Caco-2 (cell line): ENCODE data around the gene OTOS. TPM values are rescaled to one million over a fixed set of nuclear protein-coding genes. Genes with fewer than 3 reads are reported as not detected.

Experiments
- Bru-seq: library from RNA; stranded (reverse); fragments of 400-500 nt; gene quantifications from one replicate; lab custom pipeline; 2021; lab: Mats Ljungman, UMichigan
- BruChase-seq, 2 experiments: library from RNA; stranded (reverse); fragments of 400-500 nt; gene quantifications; one replicate each; lab custom pipeline; 2021; lab: Mats Ljungman, UMichigan
- BruUV-seq: library from RNA; stranded (reverse); fragments of 400-500 nt; replicated peaks from 2 replicates; lab custom pipeline; 2021; lab: Mats Ljungman, UMichigan
- CTCF ChIA-PET: fragments of 300-600 bp; sonication (Branson Sonifier 250); formaldehyde crosslinking; loops from one replicate; lab custom pipeline; 2022; ENCODE audit warnings: antibody characterized with exemption; lab: Charles Lee
- POLR2A ChIA-PET: fragments of 300-600 bp; sonication (Branson Sonifier 250); formaldehyde crosslinking; loops from one replicate; lab custom pipeline; 2022; ENCODE audit warnings: antibody characterized with exemption; lab: Charles Lee
- DNase-seq, 2 experiments: peaks; one replicate each; pipeline versions ENCODE4 v3.0.0 to v3.0.0-alpha.2; 2020 to 2022
- H3K27me3 ChIP-seq: replicated peaks from 2 replicates; pipeline ENCODE4 v1.6.0; 2011; ENCODE audit warnings: low read length; ENCODE audit not compliant: control insufficient read depth, insufficient read depth
- H3K36me3 ChIP-seq: 2 replicates; pipeline ENCODE4 v1.5.1; 2011; ENCODE audit warnings: low read length; ENCODE audit not compliant: control insufficient read depth, insufficient read depth
- H3K4me1 ChIP-seq: fragments of 250-450 bp; sonication (Bioruptor Pico); 2 replicates; pipeline ENCODE4 v1.5.1; 2020; ENCODE audit warnings: mild to moderate bottlenecking
- H3K4me3 ChIP-seq: 2 replicates; pipeline ENCODE4 v1.5.1; 2011; ENCODE audit warnings: low read depth, mild to moderate bottlenecking, control low read depth, low read length
- H3K9me3 ChIP-seq: fragments of 250-450 bp; sonication (Bioruptor Pico); 2 replicates; pipeline ENCODE4 v1.5.1; 2020; ENCODE audit warnings: mild to moderate bottlenecking, moderate library complexity
- H3K27ac Mint-ChIP-seq: one replicate; pipeline ENCODE4 v1.8.0; 2022; ENCODE audit warnings: mixed read lengths; ENCODE audit not compliant: unreplicated experiment
- H3K27me3 Mint-ChIP-seq: one replicate; pipeline ENCODE4 v1.8.0; 2022; ENCODE audit warnings: mixed read lengths; ENCODE audit not compliant: insufficient read depth, unreplicated experiment
- H3K36me3 Mint-ChIP-seq: one replicate; pipeline ENCODE4 v1.8.0; 2022; ENCODE audit warnings: mild to moderate bottlenecking, mixed read lengths; ENCODE audit not compliant: insufficient read depth, unreplicated experiment
- H3K4me1 Mint-ChIP-seq: one replicate; pipeline ENCODE4 v1.8.0; 2022; ENCODE audit warnings: low read depth, mixed read lengths; ENCODE audit not compliant: unreplicated experiment
- H3K4me3 Mint-ChIP-seq: one replicate; pipeline ENCODE4 v1.8.0; 2022; ENCODE audit warnings: mild to moderate bottlenecking, moderate library complexity, mixed read lengths; ENCODE audit not compliant: unreplicated experiment
- H3K9me3 Mint-ChIP-seq: one replicate; pipeline ENCODE4 v1.8.0; 2022; ENCODE audit warnings: mixed read lengths; ENCODE audit not compliant: unreplicated experiment
- CTCF ChIP-seq, 2 experiments: fragments of 200-600 bp in 1 of 2; IDR thresholded peaks; 1 replicate in 1 of 2; 2 replicates in 1 of 2; pipeline versions ENCODE4 v1.5.1 to v1.8.0; 2011 to 2022; ENCODE audit warnings: antibody characterized with exemption in 1 of 2, control low read depth in 1 of 2, inconsistent platforms in 1 of 2, low read depth in 1 of 2, low read length in 1 of 2, mild to moderate bottlenecking in 1 of 2, moderate library complexity in 1 of 2; ENCODE audit not compliant: insufficient read depth in 1 of 2, severe bottlenecking in 1 of 2, unreplicated experiment in 1 of 2
- intact Hi-C: fragments of 100-400 bp; cut with micrococcal nuclease; formaldehyde crosslinking; loops from one replicate; pipeline ENCODE4 v1.10.0; 2022; ENCODE audit not compliant: unreplicated experiment
- long read RNA-seq: library from polyadenylated mRNA; stranded (forward); transcript quantifications from one replicate; pipeline ENCODE4 v2.0.0, GENCODE V29; 2022
- total RNA-seq: library from RNA; stranded (reverse); gene quantifications from 2 replicates; pipeline ENCODE4 v1.2.3, GENCODE V29; 2022

Gene OTOS
- total RNA-seq (not detected in 2 replicates), Bru-seq, nascent RNA (not detected), BruChase-seq, experiment 1, labeled RNA remaining after a 2-hour chase (not detected), BruChase-seq, experiment 2, labeled RNA remaining after a 6-hour chase (not detected)
- long read RNA-seq: 0 reads

- CTCF ChIA-PET: interaction anchor here (0.6 to 1.8 kb wide), 3 partner anchors 10 to 81 kb away, joined by 3 to 4 read pairs (median 4); no protein-coding TSS in a partner anchor
- no peak within 1 kb of the TSS for H3K27ac Mint-ChIP-seq
Measured at GRCh38 chr2:240140511-240140910, at the start of gene OTOS. TSS of gene OTOS (minus strand) at chr2:240140658. CDS start at chr2:240140326, 332 bp downstream.

GRCh38 chr2:240189686-240190085 lies 49.2 kb upstream of the OTOS start:
- no peaks in the 10 kb centered on the region for H3K4me1 Mint-ChIP-seq
- no peak for TF ChIP-seq CTCF (IDR thresholded peaks at IDR 0.05; ENCODE audit: insufficient read depth in 1 of 2, low read depth in 1 of 2, low read length in 1 of 2, severe bottlenecking in 1 of 2, unreplicated experiment in 1 of 2)
- no peak overlapping the region for H3K4me3 Mint-ChIP-seq
- Histone ChIP-seq H3K36me3 (no peaks in the 10 kb centered on the region), H3K4me1 (no peaks in the 10 kb centered on the region), H3K9me3 (no peaks in the 10 kb centered on the region), H3K4me3 (no peak overlapping the region), H3K27me3 (no peaks in the 10 kb centered on the region)
- H3K36me3 Mint-ChIP-seq: no peaks in the 10 kb centered on the region
- BruUV-seq: no TSS peak
- H3K27me3 Mint-ChIP-seq: peaks cover 18% of the 10 kb centered on the region
- ChIA-PET CTCF (no interaction called here), POLR2A (no interaction called here)
- no peak overlapping the region for H3K27ac Mint-ChIP-seq
- intact Hi-C loops: no loop called here
- no peaks in the 10 kb centered on the region for H3K9me3 Mint-ChIP-seq
- DNase-seq: no peak

More at GRCh38 chr2:240140511-240140910, at the start of gene OTOS:
- Mint-ChIP-seq H3K4me1 (no peaks in the 10 kb centered on the region), H3K9me3 (no peaks in the 10 kb centered on the region), H3K27me3 (peaks cover 3% of the 10 kb centered on the region), H3K4me3 (no peak within 1 kb of the TSS), H3K36me3 (peaks cover 5% of the 10 kb centered on the region)
- POLR2A ChIA-PET: no interaction called here
- H3K27me3 ChIP-seq: no peaks in the 10 kb centered on the region; the same call in 1 of the 2 replicates
- TF ChIP-seq CTCF (IDR thresholded peaks at IDR 0.05; ENCODE audit: insufficient read depth in 1 of 2, low read depth in 1 of 2, low read length in 1 of 2, severe bottlenecking in 1 of 2, unreplicated experiment in 1 of 2): no peak
- 0 out of 2 replicates have a peak, but pooled peaks cover 4% of the 10 kb centered on the region for H3K4me1 ChIP-seq
- BruUV-seq: no TSS peak
- intact Hi-C loops: no loop called here
- H3K9me3 ChIP-seq: no peaks in the 10 kb centered on the region
- DNase-seq: no peak
- no peaks in the 10 kb centered on the region for H3K36me3 ChIP-seq
- no peak within 1 kb of the TSS for H3K4me3 ChIP-seq

- Mint-ChIP-seq H3K36me3 (no peaks in the 10 kb centered on the region), H3K27me3 (peaks cover 14% of the 10 kb centered on the region), H3K4me1 (no peaks in the 10 kb centered on the region), H3K27ac (no peak overlapping the region), H3K4me3 (no peak overlapping the region), H3K9me3 (no peaks in the 10 kb centered on the region)
- no peak for DNase-seq
- intact Hi-C loops: no loop called here
- no peaks in the 10 kb centered on the region for H3K36me3 ChIP-seq
- TF ChIP-seq CTCF (IDR thresholded peaks at IDR 0.05; ENCODE audit: insufficient read depth in 1 of 2, low read depth in 1 of 2, low read length in 1 of 2, severe bottlenecking in 1 of 2, unreplicated experiment in 1 of 2): no peak
- no peaks in the 10 kb centered on the region for H3K9me3 ChIP-seq
- no peaks in the 10 kb centered on the region for H3K4me1 ChIP-seq
- H3K27me3 ChIP-seq: no peaks in the 10 kb centered on the region
- ChIA-PET CTCF (no interaction called here), POLR2A (no interaction called here)
- H3K4me3 ChIP-seq: no peak overlapping the region
- BruUV-seq: no TSS peak
Measured at GRCh38 chr2:240187989-240188590, 47.6 kb upstream of the OTOS start.
